NCI-H2196 treated with DMSO at 0.1 percent for 48 hours (cell line): ENCODE data around the gene LCE7A.

ENCODE experiments used
- DNase-seq: peaks from one replicate; lab custom pipeline; 2025; ENCODE audit not compliant: unreplicated experiment; lab: John Stamatoyannopoulos, UW

LCE7A gene

DNA sequence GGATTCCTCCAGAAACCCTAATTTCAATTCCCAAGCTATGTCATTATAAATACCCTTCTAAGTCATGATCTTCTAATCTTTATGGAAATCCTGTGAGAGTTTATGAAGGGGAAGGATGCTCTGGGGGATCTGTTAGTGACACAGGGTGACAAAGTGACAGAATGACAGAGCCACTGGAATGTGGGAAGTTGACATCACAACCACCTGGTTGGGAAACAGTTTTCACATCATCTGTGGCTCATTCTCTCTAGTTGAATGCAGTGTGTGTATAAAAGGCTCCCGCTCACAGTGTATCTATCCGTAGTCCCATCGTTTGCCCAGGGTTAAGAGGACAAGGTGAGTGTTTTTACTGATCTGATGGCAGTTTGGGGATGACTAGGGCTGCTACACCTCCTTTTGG lies at the start of gene LCE7A:
LCE7A (plus strand) TSS at position 301 of the 400 bp plus-strand sequence. CDS start 702 bp downstream, outside the sequence.
- no peak for DNase-seq

DNA sequence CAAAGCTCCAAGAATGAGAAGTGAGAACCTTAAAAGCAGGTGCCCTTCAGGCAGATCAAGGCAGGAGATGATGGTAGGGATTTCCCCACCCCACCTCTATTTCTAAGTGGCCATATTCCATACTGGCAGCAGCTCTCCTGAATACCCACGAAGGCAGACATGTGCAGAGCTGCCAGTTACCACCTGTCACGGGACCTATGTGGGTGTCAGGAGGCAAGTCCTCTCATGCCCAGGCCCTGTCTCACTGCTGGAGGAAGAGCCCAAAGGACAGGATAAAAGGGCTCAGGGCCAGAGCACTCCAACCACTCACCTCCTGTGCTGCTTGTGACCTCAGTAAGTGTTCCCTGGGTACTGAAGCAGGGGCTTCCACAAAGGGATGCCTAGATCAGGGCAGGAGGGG lies 48.7 kb upstream of the LCE7A start:
- DNase-seq = no peak

- DNase-seq = no peak
Measured at GRCh38 chr1:152811671-152812070, 48.1 kb upstream of the LCE7A start, which contains the start of gene LCE1B. Gene LCE1B (plus strand): TSS chr1:152811971. CDS start chr1:152812447, 476 bp downstream.

GRCh38 chr1:152817309-152817708 lies 42.5 kb upstream of the LCE7A start:
- DNase-seq = no peak

GRCh38 chr1:152823294-152823693 lies 36.5 kb upstream of the LCE7A start:
- DNase-seq = no peak

DNA sequence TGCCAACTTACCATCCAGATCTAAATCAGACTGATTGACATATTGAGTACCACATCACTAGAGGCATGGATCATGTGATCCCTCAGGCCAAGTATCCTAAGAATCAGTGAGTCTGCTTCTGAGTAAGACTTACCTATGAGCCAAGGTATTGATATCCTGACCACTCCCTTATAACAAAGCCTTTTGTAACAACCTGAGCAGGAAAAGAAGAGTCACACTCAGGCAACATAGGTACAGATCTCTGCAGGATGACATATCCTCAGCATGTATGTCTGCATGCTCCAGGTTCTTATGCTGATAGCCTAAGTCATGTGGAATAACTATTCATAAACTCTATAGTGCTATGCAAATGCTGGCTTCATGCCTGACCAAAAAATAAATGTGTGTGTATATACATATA lies 34.8 kb upstream of the LCE7A start:
- no peak for DNase-seq

GRCh38 chr1:152827173-152827572 lies 32.6 kb upstream of the LCE7A start, which contains the start of gene LCE1A:
Gene LCE1A (plus strand): TSS chr1:152827473. CDS start chr1:152827473, 0 bp downstream.
- DNase-seq = no peak

- DNase-seq = no peak
Measured at GRCh38 chr1:152836870-152837269, 22.9 kb upstream of the LCE7A start.

GRCh38 chr1:152842556-152842955 lies 17.2 kb upstream of the LCE7A start, which contains the start of gene LCE6A:
Gene LCE6A (plus strand): TSS chr1:152842856. CDS start chr1:152843521, 665 bp downstream.
- no peak for DNase-seq

DNA sequence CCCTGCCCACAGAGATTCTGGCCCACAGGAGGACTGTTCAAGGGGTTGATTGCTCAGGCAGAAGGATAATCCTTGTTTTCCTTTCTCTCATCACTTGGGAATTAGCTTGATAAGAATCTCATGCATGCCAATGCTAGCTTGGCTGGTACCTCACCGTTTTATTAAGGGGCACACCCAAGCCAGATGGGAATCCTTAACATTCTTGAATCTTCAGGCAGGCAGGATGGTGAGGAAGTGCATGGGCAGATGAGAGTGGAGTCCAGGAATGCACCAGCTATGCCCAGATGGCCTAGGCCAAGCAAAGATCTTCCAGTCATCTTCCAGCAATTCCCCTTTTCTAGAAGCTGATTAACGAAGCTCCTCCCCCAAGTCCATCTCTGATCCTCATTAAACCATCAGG lies 4.1 kb upstream of the LCE7A start:
- DNase-seq = no peak

DNA sequence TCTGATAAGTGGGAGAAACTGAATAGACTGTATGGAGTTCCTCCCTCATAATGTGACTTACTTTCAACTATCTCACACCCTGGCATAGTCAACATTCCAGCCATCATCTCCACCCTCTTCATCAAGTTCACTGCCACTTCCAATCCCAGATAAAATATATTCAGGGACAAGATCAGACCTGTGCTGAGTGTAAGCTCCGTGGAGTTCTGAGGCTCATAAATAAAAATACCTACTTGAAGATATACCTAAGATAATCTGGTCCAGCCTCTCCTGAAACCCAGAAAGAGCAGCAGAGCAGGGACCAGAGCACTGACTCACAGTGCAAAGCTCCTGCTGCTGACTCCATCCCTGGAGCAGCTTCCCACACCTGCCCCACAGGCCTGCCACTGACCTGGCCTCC lies 1.7 kb upstream of the LCE7A start:
- no peak for DNase-seq

GRCh38 chr1:152860129-152860528 lies 333 bp downstream of the LCE7A start:
- no peak for DNase-seq

DNA sequence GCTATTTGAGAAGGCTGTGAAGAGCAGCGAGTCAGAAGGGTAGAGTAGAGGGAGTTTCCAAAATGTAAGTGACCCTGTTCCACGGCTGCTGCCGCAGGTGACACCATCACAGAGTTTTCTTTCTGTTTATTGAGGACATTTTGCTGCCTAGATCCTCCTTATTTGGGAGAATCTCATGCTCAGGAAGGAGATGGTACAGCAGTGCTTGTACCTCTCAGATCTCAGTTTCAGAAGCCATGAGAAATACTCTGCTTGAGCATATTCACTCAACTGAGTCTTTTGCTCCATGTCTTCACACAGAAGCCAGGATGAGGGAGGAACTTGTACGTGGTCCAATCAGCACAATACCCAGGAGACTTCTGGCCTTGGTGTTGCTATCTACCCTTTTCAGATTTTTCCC lies 1.6 kb downstream of the LCE7A start:
- no peak for DNase-seq

- DNase-seq = no peak
Measured at GRCh38 chr1:152864443-152864842, 4.6 kb downstream of the LCE7A start.

DNA sequence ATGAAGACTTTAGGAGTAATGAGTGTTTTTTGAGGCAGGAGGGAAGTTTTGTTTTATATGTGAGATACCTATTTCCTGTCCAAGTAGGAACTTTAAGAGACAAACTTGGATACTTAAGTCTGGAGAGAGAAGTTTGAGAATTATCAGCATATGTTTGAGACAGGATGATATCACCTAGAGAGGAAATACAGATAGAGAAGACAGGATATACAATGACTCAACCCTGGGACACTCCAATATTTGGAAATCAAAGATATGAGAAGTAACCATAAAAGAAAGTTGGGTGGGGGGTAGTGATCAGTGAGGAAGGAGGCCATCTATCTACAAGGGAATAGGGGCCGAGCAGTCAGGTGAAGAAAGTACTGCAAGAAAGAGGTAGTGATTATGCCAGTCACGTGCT lies 6.5 kb downstream of the LCE7A start:
- DNase-seq = no peak

- no peak for DNase-seq
Measured at GRCh38 chr1:152869808-152870419, 10.1 kb downstream of the LCE7A start.

- no peak for DNase-seq
Measured at GRCh38 chr1:152870831-152871730, 11.3 kb downstream of the LCE7A start.

DNA sequence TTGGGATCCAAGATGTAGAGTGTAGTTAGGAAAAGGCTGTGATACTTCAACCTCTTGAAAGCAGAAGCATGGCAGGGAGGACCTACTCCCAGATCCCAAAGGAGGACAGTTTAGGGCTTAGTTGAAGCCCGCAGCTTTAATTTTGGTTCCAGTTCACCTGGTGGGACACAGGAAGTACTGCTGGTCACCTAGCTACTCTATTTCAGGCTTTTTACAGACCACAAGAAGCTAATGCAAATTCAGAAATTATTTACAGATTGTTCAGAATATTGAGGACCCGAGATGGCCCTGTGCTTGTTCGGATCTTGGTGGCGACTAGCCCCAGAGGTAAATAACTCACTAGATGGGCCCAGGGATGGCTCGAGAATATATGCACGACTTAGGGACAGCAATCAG lies 11.9 kb downstream of the LCE7A start:
- DNase-seq = no peak

DNA sequence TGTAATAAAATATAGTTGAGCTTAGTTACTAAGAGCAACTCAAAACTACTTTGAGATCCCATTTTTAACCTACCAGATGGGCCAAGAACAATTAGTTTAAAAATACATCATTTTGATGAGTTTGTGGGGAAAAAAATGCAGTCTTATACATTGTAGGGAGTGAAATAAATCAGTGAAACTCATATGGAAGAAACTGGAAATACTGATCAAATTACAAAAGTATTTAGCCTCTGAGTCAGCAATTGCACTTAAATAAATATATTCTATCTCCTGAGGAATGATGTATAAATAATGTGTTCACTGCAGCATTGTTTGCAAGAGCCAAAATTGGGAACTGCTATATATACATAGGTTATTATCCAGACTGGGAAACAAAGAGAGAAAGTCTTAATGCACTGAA lies 13.7 kb downstream of the LCE7A start:
- no peak for DNase-seq

- DNase-seq = no peak
Measured at GRCh38 chr1:152876827-152877226, 17.0 kb downstream of the LCE7A start.

- DNase-seq = no peak
Measured at GRCh38 chr1:152878042-152878441, 18.2 kb downstream of the LCE7A start, which contains the start of gene SMCP. Gene SMCP (plus strand): TSS chr1:152878322. CDS start chr1:152884423, 6,101 bp downstream.
